HL-60 (cell line): Measurements from ENCODE around the gene HOXB5.

Experiments
- DNase-seq, 2 experiments: peaks; one replicate each; pipeline ENCODE4 v3.0.0-alpha.2; 2010 to 2020; ENCODE audit warnings: low read depth in 1 of 2, low spot score in 1 of 2
- H3K27ac ChIP-seq: fragments of 250-450 bp; sonication (Bioruptor Pico); replicated peaks from 2 replicates; pipeline ENCODE4 v1.5.1; 2020; ENCODE audit warnings: mild to moderate bottlenecking, moderate library complexity
- H3K27me3 ChIP-seq: fragments of 250-450 bp; sonication (Bioruptor Pico); 2 replicates; pipeline ENCODE4 v1.5.1; 2021; ENCODE audit warnings: mild to moderate bottlenecking, moderate library complexity; ENCODE audit not compliant: insufficient read depth, poor library complexity, severe bottlenecking
- H3K4me3 ChIP-seq: replicated peaks from 2 replicates; pipeline ENCODE4 v1.5.1; 2011; ENCODE audit warnings: mild to moderate bottlenecking, control low read depth, low read length; ENCODE audit not compliant: insufficient read depth
- GABPA ChIP-seq: IDR thresholded peaks from 2 replicates; pipeline ENCODE4 v1.6.1; 2012; ENCODE audit warnings: low read depth
- POLR2AphosphoS5 ChIP-seq: IDR thresholded peaks from 2 replicates; pipeline ENCODE4 v1.6.1; 2012; ENCODE audit warnings: low read depth
- SPI1 ChIP-seq: IDR thresholded peaks from 2 replicates; pipeline ENCODE4 v1.6.1; 2012; ENCODE audit warnings: low read depth, mild to moderate bottlenecking, borderline replicate concordance
- TF ChIP-seq, protein P1 (sequence below): IDR thresholded peaks from one replicate; pipeline ENCODE4 v1.5.1; 2011; ENCODE audit warnings: low read length, control low read depth, inconsistent platforms; ENCODE audit not compliant: insufficient read depth
- TF ChIP-seq, protein P2 (sequence below): IDR thresholded peaks from 2 replicates; pipeline ENCODE4 v1.6.1; 2012; ENCODE audit warnings: low read depth; ENCODE audit not compliant: insufficient replicate concordance

HOXB5 gene

DNA sequence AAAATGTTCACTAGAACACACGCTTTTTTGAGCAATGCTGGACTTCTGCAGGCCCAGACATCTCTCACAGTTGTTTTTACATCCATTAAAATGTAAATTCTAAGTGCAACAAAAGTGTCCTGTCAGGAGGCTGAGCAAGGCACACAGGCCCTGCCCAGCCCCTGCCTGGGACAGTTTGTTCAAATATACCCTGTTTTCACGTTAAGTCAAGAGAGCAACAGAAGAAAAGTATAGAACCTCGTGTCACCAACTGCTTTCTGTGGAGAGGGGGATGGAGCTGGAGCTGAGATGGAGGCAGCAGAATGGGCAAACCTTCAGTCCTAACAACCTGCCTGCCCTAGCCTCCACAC is 44.3 kb downstream of the HOXB5 start:
- H3K27me3 ChIP-seq: peaks cover 51% of the 10 kb centered on the region
- DNase-seq: no peak
- H3K27ac ChIP-seq: no peak overlapping the region
- no peak overlapping the region for H3K4me3 ChIP-seq
- TF ChIP-seq, protein P1, sequence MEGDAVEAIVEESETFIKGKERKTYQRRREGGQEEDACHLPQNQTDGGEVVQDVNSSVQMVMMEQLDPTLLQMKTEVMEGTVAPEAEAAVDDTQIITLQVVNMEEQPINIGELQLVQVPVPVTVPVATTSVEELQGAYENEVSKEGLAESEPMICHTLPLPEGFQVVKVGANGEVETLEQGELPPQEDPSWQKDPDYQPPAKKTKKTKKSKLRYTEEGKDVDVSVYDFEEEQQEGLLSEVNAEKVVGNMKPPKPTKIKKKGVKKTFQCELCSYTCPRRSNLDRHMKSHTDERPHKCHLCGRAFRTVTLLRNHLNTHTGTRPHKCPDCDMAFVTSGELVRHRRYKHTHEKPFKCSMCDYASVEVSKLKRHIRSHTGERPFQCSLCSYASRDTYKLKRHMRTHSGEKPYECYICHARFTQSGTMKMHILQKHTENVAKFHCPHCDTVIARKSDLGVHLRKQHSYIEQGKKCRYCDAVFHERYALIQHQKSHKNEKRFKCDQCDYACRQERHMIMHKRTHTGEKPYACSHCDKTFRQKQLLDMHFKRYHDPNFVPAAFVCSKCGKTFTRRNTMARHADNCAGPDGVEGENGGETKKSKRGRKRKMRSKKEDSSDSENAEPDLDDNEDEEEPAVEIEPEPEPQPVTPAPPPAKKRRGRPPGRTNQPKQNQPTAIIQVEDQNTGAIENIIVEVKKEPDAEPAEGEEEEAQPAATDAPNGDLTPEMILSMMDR: no peak
- TF ChIP-seq SPI1 (no peak), POLR2AphosphoS5 (no peak)
- TF ChIP-seq, protein P2, sequence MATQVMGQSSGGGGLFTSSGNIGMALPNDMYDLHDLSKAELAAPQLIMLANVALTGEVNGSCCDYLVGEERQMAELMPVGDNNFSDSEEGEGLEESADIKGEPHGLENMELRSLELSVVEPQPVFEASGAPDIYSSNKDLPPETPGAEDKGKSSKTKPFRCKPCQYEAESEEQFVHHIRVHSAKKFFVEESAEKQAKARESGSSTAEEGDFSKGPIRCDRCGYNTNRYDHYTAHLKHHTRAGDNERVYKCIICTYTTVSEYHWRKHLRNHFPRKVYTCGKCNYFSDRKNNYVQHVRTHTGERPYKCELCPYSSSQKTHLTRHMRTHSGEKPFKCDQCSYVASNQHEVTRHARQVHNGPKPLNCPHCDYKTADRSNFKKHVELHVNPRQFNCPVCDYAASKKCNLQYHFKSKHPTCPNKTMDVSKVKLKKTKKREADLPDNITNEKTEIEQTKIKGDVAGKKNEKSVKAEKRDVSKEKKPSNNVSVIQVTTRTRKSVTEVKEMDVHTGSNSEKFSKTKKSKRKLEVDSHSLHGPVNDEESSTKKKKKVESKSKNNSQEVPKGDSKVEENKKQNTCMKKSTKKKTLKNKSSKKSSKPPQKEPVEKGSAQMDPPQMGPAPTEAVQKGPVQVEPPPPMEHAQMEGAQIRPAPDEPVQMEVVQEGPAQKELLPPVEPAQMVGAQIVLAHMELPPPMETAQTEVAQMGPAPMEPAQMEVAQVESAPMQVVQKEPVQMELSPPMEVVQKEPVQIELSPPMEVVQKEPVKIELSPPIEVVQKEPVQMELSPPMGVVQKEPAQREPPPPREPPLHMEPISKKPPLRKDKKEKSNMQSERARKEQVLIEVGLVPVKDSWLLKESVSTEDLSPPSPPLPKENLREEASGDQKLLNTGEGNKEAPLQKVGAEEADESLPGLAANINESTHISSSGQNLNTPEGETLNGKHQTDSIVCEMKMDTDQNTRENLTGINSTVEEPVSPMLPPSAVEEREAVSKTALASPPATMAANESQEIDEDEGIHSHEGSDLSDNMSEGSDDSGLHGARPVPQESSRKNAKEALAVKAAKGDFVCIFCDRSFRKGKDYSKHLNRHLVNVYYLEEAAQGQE: no peak

DNA sequence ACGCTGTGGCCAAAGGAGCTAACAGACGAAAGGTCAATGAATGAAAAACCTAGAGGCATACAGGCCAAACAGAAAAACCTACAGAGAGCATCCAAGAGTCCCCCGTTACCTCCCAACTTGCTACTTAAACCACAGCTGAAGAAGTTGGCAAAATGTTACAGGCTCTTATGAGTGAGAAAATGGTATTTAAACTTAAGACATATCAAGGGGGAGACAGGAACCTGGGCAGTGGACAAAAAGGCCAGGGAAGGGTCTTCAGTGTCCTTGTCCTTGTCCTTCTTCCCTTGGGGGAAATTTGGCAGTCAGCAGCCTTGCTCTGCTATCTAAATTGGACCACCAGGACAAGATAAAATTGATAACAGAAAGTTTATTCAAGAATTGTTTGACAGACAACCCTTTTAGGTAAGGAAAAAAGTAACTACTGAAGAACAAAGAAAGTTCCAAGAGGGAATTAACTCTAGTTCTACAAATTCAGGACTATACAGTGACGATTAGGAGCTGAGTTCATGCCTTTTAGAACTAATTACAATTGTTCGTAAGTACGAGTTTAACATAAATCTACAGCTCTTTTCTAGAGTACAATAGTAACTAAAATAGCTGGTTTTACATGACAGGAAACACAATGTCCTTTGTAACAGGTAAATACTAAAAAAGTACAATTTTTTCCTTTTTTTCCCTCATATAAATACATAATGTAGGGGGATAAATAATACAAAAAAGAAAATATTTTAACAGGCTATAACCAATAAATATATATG is 44.9 kb downstream of the HOXB5 start:
- DNase-seq: no peak
- H3K4me3 ChIP-seq: no peak overlapping the region
- peaks cover 51% of the 10 kb centered on the region for H3K27me3 ChIP-seq
- TF ChIP-seq, protein P2: no peak
- TF ChIP-seq, protein P1: no peak
- TF ChIP-seq GABPA: no peak
- no peak for TF ChIP-seq POLR2AphosphoS5
- TF ChIP-seq SPI1: no peak
- no peak overlapping the region for H3K27ac ChIP-seq

DNA sequence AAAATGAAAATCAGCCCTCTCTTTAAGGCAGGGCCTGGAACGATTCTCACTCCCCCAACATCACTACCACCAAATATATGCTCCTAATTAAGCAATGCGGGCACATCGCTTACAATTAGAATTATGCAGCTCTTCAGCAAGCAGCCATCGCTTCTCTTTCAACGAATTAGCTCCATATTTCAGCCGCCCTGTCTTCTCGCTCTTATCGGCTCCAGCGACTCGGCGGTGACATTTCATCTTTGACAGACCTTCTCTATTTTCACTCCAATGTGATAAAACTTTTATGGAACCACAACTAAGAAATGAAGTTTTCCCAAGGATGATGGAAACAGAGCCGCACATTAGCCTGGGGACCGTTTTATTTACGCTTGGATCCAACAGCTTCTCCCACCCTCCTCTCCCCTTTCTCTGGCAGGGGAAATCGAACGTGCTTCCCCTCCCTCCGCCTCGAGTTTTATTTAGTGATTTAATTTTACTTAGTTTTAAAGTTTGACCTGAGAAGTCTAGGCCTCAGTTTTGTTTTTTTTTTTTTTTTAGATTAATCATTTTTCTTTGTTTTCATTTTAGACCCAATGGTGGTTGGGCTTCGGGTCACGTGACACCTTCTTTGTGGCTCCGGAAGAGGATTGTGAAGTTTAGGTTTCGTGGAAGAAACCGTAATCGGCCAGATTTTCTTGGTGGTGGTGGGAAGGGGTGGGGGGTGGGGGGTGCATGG is 45.6 kb downstream of the HOXB5 start:
- Histone ChIP-seq H3K27ac (no peak overlapping the region), H3K27me3 (peaks cover 54% of the 10 kb centered on the region), H3K4me3 (no peak overlapping the region)
- TF ChIP-seq SPI1 (no peak), POLR2AphosphoS5 (no peak), GABPA (no peak)
- TF ChIP-seq, protein P1: no peak
- TF ChIP-seq, protein P2: no peak
- DNase-seq: no peak
